OCI-LY3 (cell line): Measurements from ENCODE around the gene A4GALT.
A peak's percentile ranks its signal among the peaks of the same experiment; 100 is the strongest.

Source experiments
- H2AFZ ChIP-seq: fragments of 200-600, 300-600 bp; shearing (Covaris generic); 2 replicates; pipeline ENCODE4 v1.6.0; 2014; ENCODE audit warnings: antibody characterized with exemption, low read depth, low read length
- H3K27ac ChIP-seq: fragments of 200-600, 300-600 bp; sonication (generic); 2 replicates; pipeline ENCODE4 v1.5.1; 2014; ENCODE audit warnings: mild to moderate bottlenecking, low read length, moderate library complexity, mixed read lengths
- H3K27me3 ChIP-seq: fragments of 200-600, 300-600 bp; sonication (generic); 2 replicates; pipeline ENCODE4 v1.6.1; 2014; ENCODE audit warnings: low read depth, low read length, mixed read lengths
- H3K36me3 ChIP-seq: fragments of 200-600, 300-600 bp; sonication (generic); replicated peaks from 2 replicates; pipeline ENCODE3; 2014; ENCODE audit warnings: low read depth, low read length, mixed read lengths
- H3K4me1 ChIP-seq: fragments of 300-600, 200-600 bp; sonication (generic); 2 replicates; pipeline ENCODE4 v1.6.1; 2014; ENCODE audit warnings: low read length, mixed read lengths
- H3K4me2 ChIP-seq: fragments of 200-600, 300-600 bp; sonication (generic); 2 replicates; pipeline ENCODE4 v1.6.1; 2014; ENCODE audit warnings: low read length, mixed read lengths
- H3K4me3 ChIP-seq: fragments of 300-600, 200-600 bp; sonication (generic); 2 replicates; pipeline ENCODE4 v1.5.1; 2014; ENCODE audit warnings: antibody characterized with exemption, mild to moderate bottlenecking, low read length, moderate library complexity
- H3K79me2 ChIP-seq: fragments of 300-600, 200-600 bp; shearing (Covaris generic); 2 replicates; pipeline ENCODE4 v1.6.1; 2014; ENCODE audit warnings: mild to moderate bottlenecking, low read length, mixed read lengths
- H3K9ac ChIP-seq: fragments of 300-600, 200-600 bp; shearing (Covaris generic); 2 replicates; pipeline ENCODE4 v1.6.0; 2014; ENCODE audit warnings: mild to moderate bottlenecking, low read length, moderate library complexity
- H3K9me3 ChIP-seq: fragments of 200-600, 300-600 bp; shearing (Covaris generic); 2 replicates; pipeline ENCODE4 v1.6.1; 2014; ENCODE audit warnings: low read length, mixed read lengths; ENCODE audit not compliant: insufficient read depth
- H4K20me1 ChIP-seq: fragments of 200-600, 300-600 bp; sonication (generic); 2 replicates; pipeline ENCODE4 v1.6.1; 2016; ENCODE audit warnings: low read length, mixed read lengths; ENCODE audit not compliant: insufficient read depth
- EZH2phosphoT487 ChIP-seq: fragments of 200-600 bp; shearing (Covaris generic); IDR thresholded peaks from 2 replicates; pipeline ENCODE4 v1.6.1; 2018; ENCODE audit warnings: antibody characterized with exemption, mixed run types, low read depth
- TF ChIP-seq, protein P1 (sequence below): fragments of 200-600, 300-600 bp; sonication (generic); IDR thresholded peaks from 2 replicates; pipeline ENCODE4 v1.5.1; 2014; ENCODE audit warnings: antibody characterized with exemption, low read length, low read depth

The A4GALT gene

DNA sequence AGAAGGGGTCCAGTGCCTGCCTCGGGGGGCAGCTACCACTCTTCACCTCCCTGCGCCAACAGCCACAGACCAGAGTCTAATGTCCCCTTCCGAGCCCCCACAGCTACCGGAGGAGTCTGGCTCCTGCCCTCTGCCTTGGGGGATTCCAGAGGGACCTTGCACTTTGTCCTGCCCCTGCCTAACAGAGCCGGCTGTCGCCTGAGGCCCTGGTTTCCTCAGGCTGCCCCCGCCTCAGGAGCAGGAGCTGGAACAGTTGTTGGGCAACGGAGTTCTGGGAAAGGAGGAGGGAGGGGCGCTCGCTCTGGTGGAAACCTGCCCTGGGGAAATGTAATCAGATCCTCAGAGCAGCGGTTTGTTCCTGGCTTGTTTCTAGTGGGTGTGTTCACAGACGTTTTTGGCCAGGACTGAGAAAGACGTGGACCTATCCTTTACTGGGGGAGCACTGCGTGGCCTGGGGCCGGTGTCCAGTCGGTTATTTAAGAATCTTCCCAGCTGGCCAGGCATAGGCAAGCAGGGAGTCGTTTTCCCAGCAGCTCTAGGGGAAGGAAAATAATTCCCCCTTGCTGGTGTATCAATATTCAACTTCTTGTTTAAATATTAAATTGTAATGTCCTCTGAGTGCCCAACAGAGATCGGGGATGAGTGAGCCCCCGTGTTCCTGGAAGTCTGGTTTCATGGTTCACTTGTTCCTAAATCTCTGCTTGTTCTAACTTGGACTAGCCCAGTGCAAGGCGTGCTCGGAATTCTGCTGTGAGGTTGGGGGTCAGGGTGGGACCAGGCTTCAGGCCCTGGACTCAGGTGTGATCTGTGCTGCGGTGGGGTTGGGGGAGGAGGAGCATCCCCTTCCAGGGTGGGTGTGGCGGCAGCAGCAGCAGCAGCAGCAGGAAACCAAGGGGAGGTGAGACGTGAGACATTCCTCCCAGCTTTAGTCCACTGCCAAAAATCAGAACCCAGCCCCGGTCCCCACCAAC is 32.1 kb downstream of the A4GALT start:
- Histone ChIP-seq H3K27me3 (no peaks in the 10 kb centered on the region), H4K20me1 (no peaks in the 10 kb centered on the region), H3K36me3 (no peaks in the 10 kb centered on the region), H2AFZ (no peak overlapping the region), H3K79me2 (no peaks in the 10 kb centered on the region), H3K27ac (no peak overlapping the region), H3K9me3 (no peaks in the 10 kb centered on the region), H3K9ac (no peak overlapping the region), H3K4me1 (peaks cover 37% of the 10 kb centered on the region), H3K4me2 (no peak overlapping the region), H3K4me3 (no peak overlapping the region)
- TF ChIP-seq, protein P1, sequence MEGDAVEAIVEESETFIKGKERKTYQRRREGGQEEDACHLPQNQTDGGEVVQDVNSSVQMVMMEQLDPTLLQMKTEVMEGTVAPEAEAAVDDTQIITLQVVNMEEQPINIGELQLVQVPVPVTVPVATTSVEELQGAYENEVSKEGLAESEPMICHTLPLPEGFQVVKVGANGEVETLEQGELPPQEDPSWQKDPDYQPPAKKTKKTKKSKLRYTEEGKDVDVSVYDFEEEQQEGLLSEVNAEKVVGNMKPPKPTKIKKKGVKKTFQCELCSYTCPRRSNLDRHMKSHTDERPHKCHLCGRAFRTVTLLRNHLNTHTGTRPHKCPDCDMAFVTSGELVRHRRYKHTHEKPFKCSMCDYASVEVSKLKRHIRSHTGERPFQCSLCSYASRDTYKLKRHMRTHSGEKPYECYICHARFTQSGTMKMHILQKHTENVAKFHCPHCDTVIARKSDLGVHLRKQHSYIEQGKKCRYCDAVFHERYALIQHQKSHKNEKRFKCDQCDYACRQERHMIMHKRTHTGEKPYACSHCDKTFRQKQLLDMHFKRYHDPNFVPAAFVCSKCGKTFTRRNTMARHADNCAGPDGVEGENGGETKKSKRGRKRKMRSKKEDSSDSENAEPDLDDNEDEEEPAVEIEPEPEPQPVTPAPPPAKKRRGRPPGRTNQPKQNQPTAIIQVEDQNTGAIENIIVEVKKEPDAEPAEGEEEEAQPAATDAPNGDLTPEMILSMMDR, result no peak
- no peak for TF ChIP-seq EZH2phosphoT487

DNA sequence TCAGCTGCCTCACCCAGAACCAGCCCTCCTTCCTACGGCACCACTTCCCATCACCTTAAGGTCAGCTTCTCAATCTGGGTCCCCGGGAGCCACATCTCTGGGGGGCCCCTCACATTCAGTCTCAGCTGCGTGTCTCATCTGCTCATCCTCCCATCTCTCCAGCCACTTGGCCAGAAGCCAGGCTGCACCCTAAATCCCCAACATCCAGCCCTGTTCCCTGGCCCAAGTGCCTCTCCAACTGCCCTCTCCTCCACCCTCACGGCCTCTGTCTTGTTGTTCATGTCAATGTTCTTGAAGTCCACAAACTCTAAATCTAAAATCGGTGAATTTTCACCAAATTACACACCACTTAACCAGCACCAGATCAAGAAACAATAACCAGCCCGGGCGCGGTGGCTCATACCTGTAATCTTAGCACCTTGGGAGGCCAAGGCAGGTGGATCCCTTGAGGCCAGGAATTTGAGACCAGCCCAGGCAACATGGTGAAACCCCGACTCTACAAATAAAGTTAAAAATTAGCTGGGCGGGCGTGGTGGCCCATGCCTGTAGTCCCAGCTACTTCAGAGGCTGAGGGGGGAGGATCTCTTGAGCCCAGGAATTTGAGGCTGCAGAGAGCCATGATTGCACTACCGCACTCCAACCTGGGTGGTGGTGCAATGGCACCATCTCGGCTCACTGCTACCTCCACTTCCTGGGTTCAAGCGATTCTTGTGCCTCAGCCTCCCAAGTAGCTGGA is 33.7 kb downstream of the A4GALT start:
- H3K9ac ChIP-seq, result no peak overlapping the region
- 0 out of 2 replicates have a peak overlapping the region, but pooled peaks have one; percentile 26 for H2AFZ ChIP-seq
- no peaks in the 10 kb centered on the region for H3K9me3 ChIP-seq
- no peaks in the 10 kb centered on the region for H3K79me2 ChIP-seq
- no peak for TF ChIP-seq EZH2phosphoT487
- TF ChIP-seq, protein P1, result no peak
- no peak overlapping the region for H3K4me2 ChIP-seq
- peaks cover 24% of the 10 kb centered on the region for H3K4me1 ChIP-seq
- no peaks in the 10 kb centered on the region for H4K20me1 ChIP-seq
- H3K4me3 ChIP-seq, result no peak overlapping the region
- H3K36me3 ChIP-seq, result no peaks in the 10 kb centered on the region
- no peak overlapping the region for H3K27ac ChIP-seq
- H3K27me3 ChIP-seq, result peaks cover 5% of the 10 kb centered on the region

DNA sequence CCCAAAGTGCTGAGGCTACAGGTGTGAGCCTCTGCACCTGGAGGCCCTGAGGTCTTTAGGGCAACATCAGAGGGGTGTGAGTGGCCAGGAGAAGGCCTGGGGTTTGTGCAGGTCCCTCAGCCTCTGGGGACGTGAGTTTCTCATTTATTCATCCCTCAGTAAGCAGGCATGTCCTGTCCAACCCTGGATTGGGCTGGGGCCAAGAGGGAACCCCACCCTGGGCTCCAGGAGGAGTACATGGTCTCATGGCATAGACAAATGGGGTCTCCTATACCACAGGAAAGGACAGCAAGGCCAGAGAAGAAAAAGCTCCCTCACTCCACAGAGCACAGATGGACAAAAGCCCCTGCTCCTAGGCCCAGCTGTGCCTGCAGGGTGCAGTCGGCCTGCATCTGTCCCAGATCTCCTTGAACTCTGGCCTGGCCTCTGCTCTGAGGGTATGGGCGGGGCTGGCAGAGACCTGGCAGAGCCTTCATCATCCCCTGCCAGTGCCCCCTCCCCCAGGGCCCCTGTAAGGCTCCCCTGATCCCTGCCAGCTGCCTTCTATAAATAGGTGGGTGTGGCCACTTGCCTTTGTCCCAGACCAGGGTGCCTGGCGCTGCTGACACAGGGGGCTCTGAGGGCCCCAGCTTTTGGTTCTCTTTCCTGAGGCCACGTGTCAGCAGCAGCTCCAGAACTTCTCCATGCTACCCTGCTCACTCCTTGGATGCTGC is 34.6 kb downstream of the A4GALT start:
- Histone ChIP-seq H3K79me2 (no peaks in the 10 kb centered on the region), H3K4me1 (peaks cover 16% of the 10 kb centered on the region), H3K27me3 (peaks cover 5% of the 10 kb centered on the region), H3K9me3 (no peaks in the 10 kb centered on the region), H3K36me3 (no peaks in the 10 kb centered on the region), H2AFZ (0 out of 2 replicates have a peak overlapping the region, but pooled peaks have one; percentile 26), H4K20me1 (no peaks in the 10 kb centered on the region), H3K27ac (no peak overlapping the region), H3K4me2 (no peak overlapping the region), H3K4me3 (no peak overlapping the region), H3K9ac (no peak overlapping the region)
- no peak for TF ChIP-seq EZH2phosphoT487
- TF ChIP-seq, protein P1, result no peak
